GM18508 (cell line): ENCODE data around the gene SLC2A1.

ENCODE experiments used
- ATAC-seq: cut with Tn5 transposase; IDR thresholded peaks from one replicate; pipeline ENCODE4 v1.9.1; 2021; ENCODE audit warnings: moderate number of reproducible peaks; ENCODE audit not compliant: insufficient read depth, unreplicated experiment

SLC2A1 gene

DNA sequence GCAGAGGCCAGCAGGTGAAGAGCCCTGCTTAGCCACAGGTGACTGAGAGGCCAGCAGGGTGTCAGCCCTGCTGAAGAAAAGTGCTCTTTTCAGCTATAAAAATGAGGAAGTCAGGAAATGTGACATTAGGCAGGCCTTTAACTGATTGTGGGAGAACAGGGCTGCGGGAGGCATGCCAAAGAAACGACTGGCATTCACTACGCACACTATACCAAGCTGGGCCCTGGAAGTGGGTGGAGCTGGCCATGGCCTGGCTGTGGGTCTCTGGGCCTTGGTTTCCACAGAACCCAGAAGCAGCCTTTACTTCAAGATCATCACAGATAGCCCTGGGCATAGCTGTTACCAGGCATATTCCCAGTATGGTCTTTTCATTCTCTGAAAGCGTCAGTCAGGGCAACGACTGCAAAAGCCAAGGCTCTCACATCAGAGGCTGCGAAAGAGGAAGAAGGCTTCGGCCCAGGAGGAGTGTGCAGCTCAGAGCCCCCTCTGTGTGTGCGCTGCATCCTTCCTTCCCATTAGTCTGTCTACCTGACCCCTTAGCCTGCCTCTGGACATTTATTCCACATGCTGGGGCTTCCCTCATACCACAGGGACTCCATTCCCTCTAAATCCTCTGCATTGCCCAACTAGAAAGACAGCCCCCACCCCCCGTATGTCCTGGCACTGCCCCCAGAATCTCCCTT, 14.3 kb downstream of the SLC2A1 start:
- ATAC-seq, result no peak

DNA sequence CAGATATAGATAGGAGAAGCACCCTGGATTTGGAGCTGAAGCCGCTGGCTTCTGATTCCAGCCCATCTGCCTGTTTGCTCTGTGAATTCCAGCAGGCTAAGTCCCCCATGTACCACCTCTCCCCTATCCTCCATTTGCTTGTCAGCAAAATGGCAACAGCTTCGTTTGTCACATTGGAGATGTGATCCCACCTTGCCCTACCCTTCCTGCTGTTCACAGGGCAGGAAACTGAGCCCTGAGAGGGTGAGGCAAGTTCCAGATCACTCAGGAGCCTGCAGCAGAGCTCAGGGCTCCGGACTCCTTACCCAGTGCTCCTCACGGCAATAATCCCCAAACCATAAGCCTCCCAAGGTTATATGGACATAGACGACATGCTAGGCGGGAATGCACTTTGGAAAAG, 14.9 kb downstream of the SLC2A1 start:
- no peak for ATAC-seq

DNA sequence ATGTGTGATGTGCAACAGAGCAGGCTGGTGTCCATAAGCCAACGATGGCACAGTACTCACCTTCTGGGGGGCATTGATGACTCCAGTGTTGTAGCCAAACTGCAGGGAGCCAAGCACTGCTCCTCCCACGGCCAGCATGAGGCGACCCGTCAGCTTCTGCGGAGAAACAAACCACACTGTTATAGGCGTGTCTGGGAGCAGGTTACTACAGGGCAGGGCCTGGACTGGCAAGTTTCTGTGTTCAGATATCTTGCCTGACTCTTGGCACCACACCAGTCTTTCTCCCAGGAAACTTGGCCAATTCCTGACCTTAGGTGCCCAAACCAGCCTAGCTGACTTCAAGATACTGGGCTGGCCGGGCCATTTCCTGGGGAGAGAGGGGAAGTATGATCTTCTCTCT, 15.5 kb downstream of the SLC2A1 start:
- ATAC-seq, result no peak

DNA sequence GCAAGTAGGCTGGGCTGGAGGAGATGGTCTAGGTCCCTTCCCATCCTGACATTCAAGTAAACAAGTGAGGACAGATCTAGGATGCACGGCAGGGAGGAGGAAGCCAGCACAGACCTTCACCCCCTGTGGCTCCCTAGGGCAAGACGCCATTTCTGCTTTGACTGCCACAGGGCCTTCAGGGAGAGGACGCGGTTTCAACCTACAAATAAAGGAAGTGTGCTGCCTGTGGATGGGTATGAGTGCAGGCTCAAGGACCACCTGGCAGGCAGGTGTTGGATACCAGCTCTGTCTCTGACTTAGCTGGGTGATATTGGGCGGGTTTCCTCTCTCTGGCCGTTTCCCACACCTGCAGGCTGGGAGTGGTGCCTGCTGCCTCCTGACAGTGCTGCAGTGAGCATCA, 16.2 kb downstream of the SLC2A1 start:
- ATAC-seq, result no peak

DNA sequence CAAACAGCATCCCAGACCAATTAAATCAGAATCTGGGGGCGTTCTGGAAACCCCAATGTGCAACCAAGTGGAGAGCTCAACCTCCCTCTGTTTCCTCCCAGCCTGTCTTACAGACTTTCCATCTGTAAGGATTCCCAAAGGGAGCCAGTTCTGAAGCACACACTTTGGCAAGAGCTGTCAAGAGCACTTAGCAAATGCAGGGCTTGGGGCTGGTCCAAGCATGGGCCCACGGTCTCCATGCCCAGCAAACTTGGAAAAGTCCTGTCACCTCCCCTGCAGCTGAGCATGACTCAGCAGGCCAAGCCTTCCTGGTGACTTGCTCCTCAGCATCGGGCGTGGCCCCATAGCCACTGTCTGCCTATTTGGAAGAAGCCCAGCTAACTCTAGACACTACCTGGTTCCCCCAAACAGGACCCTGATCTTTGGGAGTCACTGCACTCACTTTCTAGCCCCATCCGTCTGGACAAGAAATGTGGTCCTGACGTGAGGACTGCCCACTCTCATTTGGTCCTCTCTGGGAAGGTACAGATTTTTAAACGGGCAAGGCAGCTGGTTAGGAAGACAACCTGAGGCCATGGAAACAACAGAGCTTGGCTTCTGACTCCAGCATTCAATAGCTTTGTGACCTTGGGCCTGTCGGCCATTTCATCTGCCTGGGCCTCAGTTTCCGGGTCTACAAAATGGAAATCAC, 16.9 kb downstream of the SLC2A1 start:
- ATAC-seq, result no peak

DNA sequence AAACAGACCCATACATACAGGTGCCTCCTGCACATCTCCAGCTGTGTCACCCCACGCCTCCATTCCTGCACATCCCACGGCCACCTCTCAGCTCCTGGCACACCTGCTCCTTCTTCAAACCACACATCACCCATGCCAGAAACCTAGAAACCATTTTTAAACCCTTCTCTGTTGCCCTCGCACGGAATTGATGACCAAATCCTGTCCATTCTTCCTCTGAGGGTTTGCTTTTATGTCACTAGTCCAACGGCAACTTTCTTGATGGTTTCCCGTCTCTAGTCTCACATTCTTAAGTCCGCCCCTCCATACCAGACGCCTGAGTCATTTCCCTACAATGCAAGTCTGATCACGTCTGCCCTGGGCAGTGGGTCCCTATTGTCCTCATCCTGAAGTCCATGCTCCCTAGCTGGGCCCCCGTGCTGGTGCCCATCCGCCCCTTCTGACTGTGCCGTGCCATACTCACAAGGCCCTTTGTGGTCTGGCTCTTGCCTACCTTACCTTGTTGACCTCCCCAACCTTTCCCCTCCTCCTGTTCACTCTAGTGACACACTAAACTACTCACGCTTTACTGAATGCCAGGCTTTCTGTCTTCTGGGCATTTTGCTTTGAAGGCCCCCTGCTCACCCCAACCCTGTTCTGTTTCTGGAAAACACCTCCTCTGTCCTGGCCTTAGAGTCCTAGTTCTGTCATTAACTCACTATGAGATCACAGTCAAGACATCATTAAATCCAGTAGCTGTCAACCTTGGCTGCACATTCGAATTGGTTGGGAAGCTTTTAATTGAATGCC, 17.6 kb downstream of the SLC2A1 start:
- ATAC-seq, result no peak

DNA sequence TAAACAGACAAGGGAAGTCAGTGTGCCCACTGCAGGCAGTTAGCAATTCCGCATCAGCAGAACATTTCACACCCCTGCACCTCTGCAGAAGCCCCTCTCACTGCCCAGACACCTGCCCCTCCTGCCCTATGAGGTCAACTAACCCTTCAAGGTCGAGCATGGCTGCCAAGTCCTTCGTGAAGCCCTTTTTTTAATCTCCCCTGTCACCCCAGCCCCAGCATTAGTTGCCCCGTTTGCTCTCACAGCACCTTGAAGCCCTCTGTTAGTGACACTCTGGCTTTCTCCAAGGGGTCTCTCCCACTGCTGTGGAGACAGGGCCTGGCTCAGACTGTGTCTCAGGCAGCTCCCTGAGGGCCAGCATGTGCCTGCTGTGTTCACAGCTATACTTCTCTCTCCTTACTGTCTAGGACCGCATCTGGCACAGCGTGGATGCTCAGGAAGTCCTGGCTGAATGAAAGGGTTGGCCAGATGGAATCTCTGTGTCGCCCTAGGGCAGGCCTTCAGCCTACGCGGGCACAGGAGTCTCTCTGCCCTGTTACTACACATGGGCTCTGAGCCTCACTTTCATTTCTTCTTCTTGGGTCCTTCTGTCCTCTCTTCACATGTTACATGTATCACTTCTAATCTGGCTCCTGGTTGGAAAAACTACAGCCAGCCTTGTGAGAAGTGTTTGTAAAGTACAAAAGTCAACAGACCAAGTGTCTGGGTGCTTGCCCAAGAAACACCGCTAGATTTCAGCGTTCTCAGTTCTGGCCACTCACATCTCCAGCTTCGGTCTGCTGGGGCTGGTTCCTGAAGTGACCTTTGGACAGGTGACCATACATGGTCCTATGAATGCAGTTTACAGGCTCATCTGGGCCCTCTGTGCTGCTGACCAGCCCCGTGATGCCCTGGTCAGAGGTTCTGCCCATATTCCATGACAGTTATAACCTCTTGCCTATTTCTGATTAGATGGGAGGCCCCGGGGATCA, 19.7 kb downstream of the SLC2A1 start:
- ATAC-seq, result no peak

DNA sequence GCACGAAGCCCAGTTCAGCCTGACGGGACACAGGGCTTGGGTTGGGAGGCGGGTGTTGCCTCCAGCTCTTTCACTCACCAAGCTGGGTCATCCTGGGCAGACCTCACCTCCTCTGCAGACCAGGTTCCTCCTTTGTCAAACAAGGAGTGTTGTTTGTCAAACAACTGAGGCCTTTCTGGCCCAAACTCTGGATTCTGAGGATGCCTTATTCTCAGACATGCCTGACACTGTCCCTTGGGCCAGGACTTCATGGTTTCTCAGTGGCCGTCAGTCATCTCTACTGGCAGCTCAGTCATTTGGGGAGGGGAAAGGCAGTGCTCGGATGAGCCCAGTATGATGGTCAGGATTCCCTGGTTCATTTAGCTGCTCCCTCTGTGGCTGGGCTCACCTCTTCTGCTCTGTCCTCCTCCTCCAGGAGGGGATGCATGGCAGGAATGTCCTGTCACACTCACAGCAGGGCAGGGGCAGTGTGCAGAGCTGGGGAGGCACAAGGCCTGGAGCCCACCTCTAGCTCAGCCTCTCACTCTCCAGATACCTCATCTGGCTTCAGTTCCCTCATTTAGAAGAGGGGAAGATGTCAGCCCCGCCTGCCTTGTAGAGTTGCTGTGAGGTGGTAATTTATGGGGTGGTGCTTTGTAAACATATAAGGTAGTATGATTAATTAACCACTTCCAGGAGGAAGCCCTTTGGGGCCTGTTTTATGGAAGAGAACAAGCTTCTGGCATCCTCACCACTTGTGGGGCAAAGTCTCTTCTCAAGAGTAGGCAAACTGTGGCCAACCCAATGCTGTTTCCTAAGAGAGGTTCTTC, 20.6 kb downstream of the SLC2A1 start:
- ATAC-seq, result no peak

DNA sequence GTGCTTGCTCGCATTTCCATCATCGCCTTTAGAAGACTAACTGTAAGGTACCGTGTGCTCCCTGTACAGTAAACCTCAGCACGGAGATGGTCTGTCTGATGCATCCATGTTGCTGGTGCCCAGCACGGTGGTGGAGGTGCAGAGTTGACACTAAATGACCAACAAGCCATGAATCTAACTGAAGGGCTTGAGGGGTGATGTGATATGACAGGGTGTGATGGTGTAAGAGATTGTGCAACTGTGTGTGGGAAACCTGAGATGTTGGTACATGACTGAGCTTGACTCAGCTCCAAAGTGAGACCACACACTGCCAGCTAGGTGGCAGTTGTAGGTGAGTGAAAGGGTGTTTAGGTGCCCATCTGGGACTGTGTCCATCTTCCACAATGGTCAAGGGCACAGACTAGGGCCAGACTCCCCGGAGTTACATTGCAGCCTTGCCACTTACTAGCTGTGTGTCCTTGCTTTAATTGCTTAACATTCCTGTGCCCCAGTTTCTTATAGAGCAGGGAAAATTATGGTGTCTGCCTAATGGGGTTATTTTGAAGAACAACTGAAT, 21.4 kb downstream of the SLC2A1 start:
- ATAC-seq, result no peak

DNA sequence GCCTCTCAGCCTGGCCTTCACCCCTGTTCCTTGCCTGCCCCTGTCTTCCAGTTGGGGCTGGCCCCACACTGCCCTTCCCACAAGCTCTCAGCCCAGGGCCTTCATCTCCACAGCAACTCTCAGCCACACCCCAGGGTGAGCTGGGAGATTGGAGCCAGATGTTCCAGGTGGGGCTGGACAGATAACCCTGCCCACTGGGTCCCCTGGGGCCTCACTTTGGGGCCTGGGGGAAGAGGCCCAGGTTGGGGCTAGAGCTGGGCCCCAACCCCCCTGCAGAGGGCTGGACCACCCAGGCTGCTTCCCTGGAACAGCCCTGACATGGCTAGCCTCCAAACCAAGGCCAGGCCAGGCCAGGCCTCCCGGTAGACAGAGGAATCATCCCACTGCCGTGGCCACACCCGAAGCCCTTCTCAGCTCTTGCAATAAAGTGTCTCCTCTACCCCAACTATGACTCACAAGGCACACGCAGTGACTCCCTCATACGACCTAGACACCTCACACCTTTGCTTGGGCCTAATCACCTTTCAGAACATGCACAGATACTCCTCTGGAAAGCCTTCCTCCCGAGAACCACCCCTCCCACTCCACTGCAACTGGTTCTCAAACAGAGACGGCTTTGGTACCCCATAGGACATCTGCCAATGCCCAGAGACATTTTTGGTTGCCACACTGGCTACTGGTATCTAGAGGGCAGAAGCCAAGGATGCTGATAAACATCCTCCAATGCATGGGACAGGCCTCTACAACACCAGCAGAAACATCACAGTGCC, 22.2 kb downstream of the SLC2A1 start:
- no peak for ATAC-seq

DNA sequence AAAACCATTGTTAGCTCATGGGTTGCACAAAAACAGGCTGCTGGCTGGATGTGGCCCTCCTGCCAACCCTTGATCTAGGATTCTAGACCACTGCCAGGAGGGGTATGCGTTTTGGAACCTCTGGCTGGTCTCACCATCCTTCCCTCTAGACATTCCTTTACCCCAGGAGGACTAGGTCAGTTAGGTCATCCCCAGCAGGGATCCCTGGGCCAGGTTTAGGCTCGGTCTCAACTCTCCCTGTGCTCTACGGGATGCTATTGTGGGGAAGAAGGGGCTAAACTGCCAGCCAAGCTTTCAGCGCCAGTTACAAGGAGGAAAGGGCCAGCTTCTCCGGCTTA, 22.7 kb downstream of the SLC2A1 start:
- ATAC-seq, result no peak

DNA sequence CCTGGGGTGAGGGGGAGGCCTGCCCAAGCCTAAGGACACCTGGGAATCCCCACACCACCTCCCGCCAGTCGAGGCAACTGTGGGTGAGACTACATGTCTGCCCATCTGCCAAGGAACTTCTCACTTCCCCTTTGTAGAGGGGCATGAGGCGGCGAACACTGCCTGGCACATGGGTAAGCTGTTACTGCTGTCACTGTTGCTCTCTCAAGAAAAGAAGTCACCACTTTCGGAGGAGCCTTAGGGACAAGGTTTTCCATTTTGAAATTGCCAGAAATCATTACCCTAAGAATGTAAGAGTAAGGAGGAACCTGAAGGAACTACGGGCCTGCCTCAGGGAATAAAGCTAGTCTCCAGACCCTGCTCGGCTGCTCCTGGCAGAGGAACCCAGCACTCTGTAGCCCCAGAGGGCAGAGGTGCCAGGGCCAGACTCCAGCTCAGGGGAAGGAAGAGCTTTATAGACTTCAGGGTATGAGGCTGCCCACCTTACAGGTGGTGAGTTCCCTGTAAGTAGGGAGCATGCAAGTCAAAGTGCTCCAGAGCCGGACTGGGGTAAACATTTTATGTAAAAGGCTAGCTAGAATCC, 23.3 kb downstream of the SLC2A1 start:
- ATAC-seq, result no peak

DNA sequence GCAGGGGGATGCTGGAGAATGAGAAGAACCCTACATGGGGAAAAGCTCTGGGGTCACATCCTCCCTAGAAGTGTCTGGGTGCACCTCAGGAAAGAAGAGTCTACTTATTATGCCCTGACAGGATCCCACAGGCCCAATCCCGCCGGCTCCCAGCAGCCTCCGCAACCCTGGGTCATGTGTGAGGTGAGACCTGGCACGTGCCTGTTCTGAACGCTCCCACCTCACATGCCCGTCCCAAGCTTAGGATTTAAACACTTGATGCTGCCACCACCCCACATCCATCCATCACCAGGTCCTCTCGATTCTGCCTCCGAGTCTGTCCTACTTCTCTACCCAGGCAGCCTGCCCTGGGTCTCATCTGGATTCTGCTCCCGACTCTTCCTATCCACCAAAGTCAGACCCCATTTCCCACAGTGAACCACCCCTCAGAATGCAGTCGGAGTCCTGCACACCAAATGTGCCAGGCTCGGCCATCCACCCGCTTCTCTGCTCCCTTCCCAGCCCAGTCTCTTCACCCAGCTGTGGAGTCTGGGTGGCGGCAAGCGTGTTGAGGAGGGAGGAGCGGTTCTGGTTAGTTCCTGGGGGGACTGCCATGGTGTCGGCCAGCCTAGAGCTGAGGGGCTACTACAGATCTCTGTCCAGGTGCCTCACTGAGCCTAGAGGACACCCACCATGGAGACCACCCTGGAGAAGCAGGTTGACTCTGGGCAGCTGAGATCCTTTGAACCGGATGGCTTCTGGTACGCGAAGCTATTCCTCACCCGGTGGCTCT, 23.9 kb downstream of the SLC2A1 start:
- ATAC-seq, result no peak

DNA sequence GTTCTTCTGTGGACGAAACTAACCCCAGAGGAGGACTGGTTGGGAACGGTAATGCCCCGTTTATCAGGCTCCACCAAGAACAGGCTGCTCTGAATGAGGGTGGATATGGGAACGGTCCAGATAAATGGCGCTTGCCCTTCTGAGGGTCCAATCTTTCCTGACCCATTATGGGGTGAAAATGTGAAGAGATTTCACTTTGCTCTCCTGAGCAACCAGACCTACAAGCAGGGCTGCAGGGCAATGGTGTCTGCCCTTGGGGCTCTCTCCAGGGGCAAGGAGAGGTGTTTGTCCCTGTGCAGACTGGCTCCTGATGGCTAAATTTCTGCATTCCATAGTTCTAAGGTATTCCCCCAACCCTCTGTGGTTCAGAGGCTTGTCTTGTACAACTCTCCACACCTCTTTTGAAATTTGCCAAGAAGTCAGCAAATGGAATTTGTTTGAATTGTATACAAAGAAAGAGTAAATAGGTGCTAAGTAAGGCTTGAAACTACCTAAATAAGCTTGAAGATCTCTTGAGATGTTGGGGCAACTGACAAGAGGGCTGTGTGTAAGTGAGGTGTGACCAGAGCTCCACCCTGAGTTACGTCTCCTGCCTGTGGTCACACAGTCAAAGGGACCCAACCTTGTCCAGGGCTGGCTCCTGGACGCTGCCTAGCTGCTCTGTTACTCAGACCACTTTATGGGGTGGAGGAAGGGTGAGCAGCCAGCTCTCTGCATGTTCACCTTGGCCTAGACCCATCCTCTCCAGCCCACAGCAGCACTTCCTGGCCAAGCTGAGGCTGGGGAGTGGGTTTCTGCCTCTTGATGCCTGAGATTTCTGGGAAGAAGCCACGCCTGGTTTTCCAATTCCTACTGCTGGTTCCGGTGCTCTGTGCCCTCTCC, 24.8 kb downstream of the SLC2A1 start:
- no peak for ATAC-seq

DNA sequence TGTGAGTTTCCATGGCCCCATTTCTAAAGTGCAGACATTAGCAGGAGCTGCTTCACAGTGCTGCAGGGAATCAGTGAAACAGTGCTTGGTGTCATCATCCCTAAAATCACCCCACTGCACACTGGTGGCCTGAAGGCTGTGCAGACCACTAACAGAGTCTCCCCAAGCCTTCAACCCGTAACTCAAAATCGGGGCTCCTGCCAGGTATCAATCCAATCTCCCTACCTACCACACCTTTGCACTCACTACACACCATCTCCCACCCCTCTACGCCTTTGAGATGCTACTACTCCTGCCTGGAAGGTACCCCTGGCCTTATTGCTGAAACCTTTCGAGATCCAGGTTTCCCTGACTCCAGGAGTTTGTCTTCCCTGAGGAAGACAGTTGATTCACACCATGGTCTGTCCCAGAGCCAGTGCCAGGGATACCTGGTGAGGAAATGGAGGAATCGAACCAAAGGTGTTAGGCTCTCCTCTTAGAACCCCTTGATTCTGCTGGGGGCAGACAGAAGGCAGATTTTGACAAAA, 25.5 kb downstream of the SLC2A1 start:
- ATAC-seq, result no peak

DNA sequence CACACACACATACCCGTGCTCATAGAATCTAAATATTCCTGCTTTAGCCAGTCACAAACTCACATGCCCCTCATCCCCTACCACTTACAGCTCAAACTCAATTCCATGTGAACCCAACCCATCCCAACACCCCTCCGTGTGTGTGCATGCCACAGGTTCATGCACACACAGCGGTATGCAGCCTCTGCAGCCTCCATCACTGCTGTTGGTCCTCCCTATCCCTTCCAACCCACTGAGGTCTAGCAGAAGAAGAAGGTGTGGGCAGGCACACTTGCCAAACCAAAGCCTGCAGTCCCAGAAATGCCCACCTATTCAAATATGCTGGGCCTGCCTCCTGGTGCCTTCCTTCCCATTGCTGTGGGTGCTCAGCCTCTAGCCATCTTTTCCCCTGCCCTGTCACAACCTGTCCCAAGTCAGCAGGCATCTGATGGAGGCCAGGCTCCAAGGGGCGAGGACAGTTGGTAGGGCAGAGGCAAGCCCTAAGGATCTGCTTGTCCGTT, 26.2 kb downstream of the SLC2A1 start:
- ATAC-seq, result no peak
